Measurements from ENCODE around the gene ZNF205. TPM values are rescaled to one million over a fixed set of nuclear protein-coding genes. Genes with fewer than 3 reads are reported as not detected.

Gene ZNF205
- total and polyA plus RNA-seq, 9 of the 15 experiments (the other 6 are each of a cell fraction or from before 2014, with no cell fraction given): 2.4 to 11.8 (median 5.1) TPM; not detected in 2

DNA sequence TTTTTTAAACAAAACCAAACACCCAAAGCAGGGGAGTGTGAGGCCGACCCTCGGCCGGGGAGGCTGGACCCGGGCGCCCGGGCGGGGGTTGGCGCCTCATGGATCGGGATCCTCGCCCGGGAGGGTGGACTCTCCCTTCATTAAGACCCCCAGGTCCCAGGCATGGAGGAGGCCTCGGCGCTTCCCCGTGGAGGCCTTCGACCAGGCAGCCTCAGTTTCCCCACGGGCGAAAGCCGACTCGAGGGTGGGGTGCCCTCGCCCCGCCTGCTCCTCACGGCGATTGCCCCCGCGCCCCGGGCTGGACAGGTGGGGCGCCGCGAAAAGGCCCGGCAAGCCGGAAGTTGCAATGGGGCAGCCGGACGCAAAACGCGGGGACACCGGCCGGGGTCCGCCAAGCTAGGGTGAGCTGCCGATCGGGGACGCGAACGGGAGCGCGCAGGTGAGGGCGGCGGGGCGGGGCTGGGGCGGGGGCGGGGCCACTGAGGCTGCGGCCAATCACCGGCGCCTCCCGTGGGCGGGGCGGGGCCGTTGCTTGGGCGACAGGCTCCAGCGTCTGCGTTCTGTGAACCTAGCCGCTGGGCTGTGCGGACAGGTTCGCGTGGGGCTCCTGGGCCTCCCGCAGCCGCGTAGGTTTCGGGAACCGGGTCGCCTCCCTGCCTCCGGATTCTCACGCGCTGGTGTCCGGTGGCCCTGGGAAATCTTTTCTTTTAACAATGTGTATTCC, 6.0 kb upstream of the ZNF205 start (continued):
- TF ChIP-seq, protein P1, sequence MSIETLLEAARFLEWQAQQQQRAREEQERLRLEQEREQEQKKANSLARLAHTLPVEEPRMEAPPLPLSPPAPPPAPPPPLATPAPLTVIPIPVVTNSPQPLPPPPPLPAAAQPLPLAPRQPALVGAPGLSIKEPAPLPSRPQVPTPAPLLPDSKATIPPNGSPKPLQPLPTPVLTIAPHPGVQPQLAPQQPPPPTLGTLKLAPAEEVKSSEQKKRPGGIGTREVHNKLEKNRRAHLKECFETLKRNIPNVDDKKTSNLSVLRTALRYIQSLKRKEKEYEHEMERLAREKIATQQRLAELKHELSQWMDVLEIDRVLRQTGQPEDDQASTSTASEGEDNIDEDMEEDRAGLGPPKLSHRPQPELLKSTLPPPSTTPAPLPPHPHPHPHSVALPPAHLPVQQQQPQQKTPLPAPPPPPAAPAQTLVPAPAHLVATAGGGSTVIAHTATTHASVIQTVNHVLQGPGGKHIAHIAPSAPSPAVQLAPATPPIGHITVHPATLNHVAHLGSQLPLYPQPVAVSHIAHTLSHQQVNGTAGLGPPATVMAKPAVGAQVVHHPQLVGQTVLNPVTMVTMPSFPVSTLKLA (conservative IDR thresholded peaks at IDR 0.05): peak; percentile 53 to 71; a peak in 3 of 4 replicates
- TF ChIP-seq NCOA2 (IDR thresholded peaks at IDR 0.05; ENCODE audit: partially characterized antibody in 2 of 2) (no peak), TCF3 (CRISPR knock-in tag; IDR thresholded peaks at IDR 0.05) (no peak), FOXK2 (conservative IDR thresholded peaks at IDR 0.05 in 1 of 2, IDR thresholded peaks at IDR 0.05 in 1 of 2; ENCODE audit: low read depth in 2 of 2) (0 out of 4 replicates have a peak, but pooled peaks have one; percentile 30 to 46), MCM7 (IDR thresholded peaks at IDR 0.05) (no peak), ZNF830 (CRISPR knock-in tag; IDR thresholded peaks at IDR 0.05) (no peak), ZNF121 (CRISPR knock-in tag; conservative IDR thresholded peaks at IDR 0.05) (no peak), ZZZ3 (IDR thresholded peaks at IDR 0.05) (no peak), NUFIP1 (IDR thresholded peaks at IDR 0.05; ENCODE audit: partially characterized antibody) (no peak), CBFB (CRISPR knock-in tag; IDR thresholded peaks at IDR 0.05) (no peak), STAT5A (IDR thresholded peaks at IDR 0.05; ENCODE audit: borderline replicate concordance, low read length) (no peak), PRMT5 (CRISPR knock-in tag; IDR thresholded peaks at IDR 0.05) (no peak), ZNF23 (CRISPR knock-in tag; IDR thresholded peaks at IDR 0.05) (no peak)
- TF ChIP-seq, protein P2, sequence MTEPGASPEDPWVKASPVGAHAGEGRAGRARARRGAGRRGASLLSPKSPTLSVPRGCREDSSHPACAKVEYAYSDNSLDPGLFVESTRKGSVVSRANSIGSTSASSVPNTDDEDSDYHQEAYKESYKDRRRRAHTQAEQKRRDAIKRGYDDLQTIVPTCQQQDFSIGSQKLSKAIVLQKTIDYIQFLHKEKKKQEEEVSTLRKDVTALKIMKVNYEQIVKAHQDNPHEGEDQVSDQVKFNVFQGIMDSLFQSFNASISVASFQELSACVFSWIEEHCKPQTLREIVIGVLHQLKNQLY (CRISPR knock-in tag; conservative IDR thresholded peaks at IDR 0.05): no peak
